ENCODE results near the gene FRMD6.

DNA sequence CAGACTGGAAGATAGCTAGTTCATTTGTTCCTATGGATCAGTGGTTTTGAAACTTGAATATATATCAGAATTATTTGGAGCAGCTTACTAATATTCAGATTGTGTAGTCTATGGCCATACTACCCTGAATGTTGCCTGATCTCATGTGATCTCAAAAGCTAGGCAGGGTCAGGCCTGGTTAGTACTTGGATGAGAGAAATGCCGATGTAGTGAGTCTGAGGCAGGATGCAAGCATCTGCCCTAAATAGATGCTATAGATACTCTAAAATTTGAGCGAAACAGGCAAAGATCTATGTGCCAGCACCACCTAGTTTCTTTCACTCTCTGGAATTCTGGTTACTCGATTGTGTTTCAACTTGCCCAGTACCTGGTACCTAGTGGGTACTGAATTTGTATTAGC lies 40.9 kb downstream of the FRMD6 start:
- no peak for TF ChIP-seq POLR2A (IDR thresholded peaks at IDR 0.05)
- TF ChIP-seq, protein P1, sequence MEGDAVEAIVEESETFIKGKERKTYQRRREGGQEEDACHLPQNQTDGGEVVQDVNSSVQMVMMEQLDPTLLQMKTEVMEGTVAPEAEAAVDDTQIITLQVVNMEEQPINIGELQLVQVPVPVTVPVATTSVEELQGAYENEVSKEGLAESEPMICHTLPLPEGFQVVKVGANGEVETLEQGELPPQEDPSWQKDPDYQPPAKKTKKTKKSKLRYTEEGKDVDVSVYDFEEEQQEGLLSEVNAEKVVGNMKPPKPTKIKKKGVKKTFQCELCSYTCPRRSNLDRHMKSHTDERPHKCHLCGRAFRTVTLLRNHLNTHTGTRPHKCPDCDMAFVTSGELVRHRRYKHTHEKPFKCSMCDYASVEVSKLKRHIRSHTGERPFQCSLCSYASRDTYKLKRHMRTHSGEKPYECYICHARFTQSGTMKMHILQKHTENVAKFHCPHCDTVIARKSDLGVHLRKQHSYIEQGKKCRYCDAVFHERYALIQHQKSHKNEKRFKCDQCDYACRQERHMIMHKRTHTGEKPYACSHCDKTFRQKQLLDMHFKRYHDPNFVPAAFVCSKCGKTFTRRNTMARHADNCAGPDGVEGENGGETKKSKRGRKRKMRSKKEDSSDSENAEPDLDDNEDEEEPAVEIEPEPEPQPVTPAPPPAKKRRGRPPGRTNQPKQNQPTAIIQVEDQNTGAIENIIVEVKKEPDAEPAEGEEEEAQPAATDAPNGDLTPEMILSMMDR (IDR thresholded peaks at IDR 0.05), result no peak
